DMS53 treated with DMSO at 0.1 percent for 48 hours (cell line): ENCODE measurements around the gene RBM43.

ENCODE experiments used
- DNase-seq: peaks from one replicate; lab custom pipeline; 2025; ENCODE audit not compliant: unreplicated experiment; lab: John Stamatoyannopoulos, UW

The RBM43 gene

DNA sequence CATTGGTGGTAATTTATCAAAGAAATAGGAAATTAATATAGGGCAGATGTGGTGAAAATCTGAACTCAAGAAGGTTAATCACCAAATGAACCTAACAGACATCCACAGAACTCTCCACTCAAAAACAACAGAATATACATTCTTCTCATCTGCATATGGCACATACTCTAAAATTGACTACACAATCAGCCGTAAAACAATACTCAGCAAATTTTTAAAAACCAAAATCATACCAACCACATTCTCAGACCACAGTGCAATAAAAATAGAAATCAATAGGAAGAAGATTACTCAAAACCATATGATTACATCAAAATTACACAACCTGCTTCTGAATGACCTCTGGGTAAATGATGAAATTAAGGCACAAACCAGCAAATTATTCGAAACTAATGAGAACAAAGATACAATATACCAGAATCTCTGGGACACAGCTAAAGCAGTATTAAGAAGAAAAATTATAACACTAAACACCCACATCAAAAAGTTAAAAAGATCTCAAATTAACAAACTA lies 31.0 kb downstream of the RBM43 start:
- no peak for DNase-seq

DNA sequence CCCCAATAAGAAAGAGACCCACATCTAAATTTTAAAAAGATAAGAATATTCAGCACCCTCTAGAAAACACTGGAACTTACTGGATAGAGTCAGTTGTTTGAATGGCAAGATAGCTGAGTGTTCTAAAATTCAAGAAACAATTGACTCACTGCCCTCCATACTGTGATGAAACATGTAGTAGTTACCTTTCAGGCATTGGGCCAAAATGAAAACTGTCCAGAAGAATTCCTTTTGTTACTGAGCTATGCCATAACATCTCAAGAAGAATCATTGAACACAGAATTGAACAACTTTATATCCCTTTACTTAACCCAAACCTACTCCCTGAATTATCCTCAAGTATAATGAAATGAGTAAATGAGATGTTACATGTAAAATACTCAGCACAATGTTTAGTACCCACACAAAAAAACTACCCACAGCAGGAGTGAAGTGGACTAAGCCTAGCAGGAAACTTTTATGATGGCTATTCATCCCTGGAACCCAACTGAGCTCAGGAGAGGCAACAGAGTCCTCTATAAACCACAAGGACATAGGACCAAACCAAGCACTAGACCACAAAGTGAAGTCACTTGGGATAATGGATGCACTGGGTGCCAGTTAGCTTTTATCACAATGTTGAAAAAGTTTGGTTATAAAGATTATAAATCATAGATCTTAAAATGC lies 32.7 kb downstream of the RBM43 start:
- DNase-seq: no peak

DNA sequence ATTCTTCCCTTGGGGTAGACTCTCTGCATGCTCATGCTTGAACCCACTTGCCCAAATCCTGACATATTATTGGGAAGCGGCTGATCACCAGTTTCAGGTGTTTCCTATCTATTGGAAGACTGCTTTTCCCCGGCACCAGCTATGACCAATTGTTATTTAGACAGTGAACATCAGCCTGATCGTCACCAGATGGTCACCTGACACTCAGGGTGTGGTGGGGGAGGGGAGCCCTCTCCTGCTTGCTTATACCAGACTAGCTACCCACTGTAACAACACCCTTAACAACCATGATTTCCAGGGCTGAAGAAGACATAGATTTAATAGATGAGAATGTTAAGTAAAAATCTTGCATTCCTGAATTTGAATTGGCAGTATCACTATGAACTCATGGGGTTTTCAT lies 44.3 kb downstream of the RBM43 start:
- DNase-seq: no peak

GRCh38 chr2:151207100-151207499 lies 54.6 kb downstream of the RBM43 start:
- no peak for DNase-seq

- no peak for DNase-seq
Observed at GRCh38 chr2:151206446-151206968, 55.2 kb downstream of the RBM43 start.

GRCh38 chr2:151205571-151205970 lies 56.1 kb downstream of the RBM43 start:
- no peak for DNase-seq

DNA sequence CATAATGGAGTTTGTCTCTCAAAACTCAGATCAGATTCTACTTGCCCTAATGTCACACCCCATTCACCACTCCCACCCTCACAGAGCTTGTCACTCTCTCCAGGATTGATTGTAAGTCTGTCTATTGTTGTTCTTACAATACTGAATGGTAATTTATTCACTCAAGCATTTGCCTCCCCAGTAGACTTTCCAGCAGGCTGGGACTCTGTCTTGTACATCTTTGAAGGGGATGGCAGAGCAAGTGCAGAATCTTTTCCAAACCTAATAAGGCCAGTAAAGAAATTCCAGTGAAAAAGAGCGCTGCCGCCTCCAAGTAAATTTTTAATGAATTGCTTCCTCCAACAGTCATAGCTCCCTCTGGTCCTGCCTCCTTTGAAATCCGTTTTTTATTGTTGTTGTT lies 56.9 kb downstream of the RBM43 start:
- no peak for DNase-seq

GRCh38 chr2:151200844-151201243 lies 60.8 kb downstream of the RBM43 start:
- no peak for DNase-seq

- DNase-seq: no peak
Observed at GRCh38 chr2:151200277-151200676, 61.4 kb downstream of the RBM43 start.

GRCh38 chr2:151198645-151199044 lies 63.0 kb downstream of the RBM43 start:
- no peak for DNase-seq
